ENCODE results near the gene TSPAN32. TPM values are rescaled to one million over a fixed set of nuclear protein-coding genes. Genes with fewer than 3 reads are reported as not detected.

Gene TSPAN32
- total and polyA plus RNA-seq, 4 experiments from 2014 or later: 14.6 to 52.7 (median 45.9) TPM

GRCh38 chr11:2305788-2306451 lies 4.1 kb downstream of the TSPAN32 start:
- Mint-ChIP-seq H3K27ac (peak overlapping the region; percentile 73 to 96 (median 89)), H3K27me3 (no peaks in the 10 kb centered on the region), H3K4me1 (peaks cover 21 to 53% (median 36%) of the 10 kb centered on the region in 4 donors), H3K36me3 (peaks cover 4 to 14% of the 10 kb centered on the region in 2 donors), H3K4me3 (peak overlapping the region; percentile 63 to 91 (median 83)), H3K9me3 (no peaks in the 10 kb centered on the region)
- Histone ChIP-seq H3K36me3 (ENCODE audit: insufficient read depth, low read length) (no peaks in the 10 kb centered on the region), H3K4me3 (ENCODE audit: low read length in 2 of 2) (peak overlapping the region; percentile 44 to 48), H3K27me3 (ENCODE audit: insufficient read depth, low read length) (no peaks in the 10 kb centered on the region), H3K27ac (ENCODE audit: low read depth, low read length) (peak overlapping the region; percentile 52), H3K4me1 (ENCODE audit: insufficient read depth, low read length) (peaks cover 69% of the 10 kb centered on the region), H3K9me3 (ENCODE audit: control insufficient read depth in 1 of 2, low read length in 2 of 2) (no peaks in the 10 kb centered on the region)
- DNase-seq: peak; percentile 24 to 43 (median 28)
- intact Hi-C loops (cut with micrococcal nuclease): loop anchor here (1.0 to 2.0 kb wide), 3 partner anchors 94 to 225 kb away; partner anchors contain the start of gene TSSC4
- ChIA-PET POLR2A (ENCODE audit: partially characterized antibody) (interaction anchor here (0.7 to 5.6 kb wide), 12 partner anchors 9 to 114 kb away, joined by 3 to 37 read pairs (median 6); partner anchors contain the start of genes CD81 and TSSC4), CTCF (ENCODE audit: partially characterized antibody) (interaction anchor here (0.8 to 8.6 kb wide), 27 partner anchors 10 to 582 kb away, joined by 3 to 262 read pairs (median 5); partner anchors contain the start of gene TSSC4)

GRCh38 chr11:2306452-2306823 lies 4.6 kb downstream of the TSPAN32 start:
- no peaks in the 10 kb centered on the region for H3K27me3 Mint-ChIP-seq
- no peaks in the 10 kb centered on the region for H3K36me3 ChIP-seq (ENCODE audit: insufficient read depth, low read length)
- peaks cover 21 to 50% (median 34%) of the 10 kb centered on the region in 4 donors for H3K4me1 Mint-ChIP-seq
- no peak for DNase-seq
- no peaks in the 10 kb centered on the region for H3K27me3 ChIP-seq (ENCODE audit: insufficient read depth, low read length)
- peak overlapping the region in 1 of 2 donors; percentile 48 for H3K4me3 ChIP-seq (ENCODE audit: low read length in 2 of 2)
- peaks cover 4 to 13% of the 10 kb centered on the region in 2 donors for H3K36me3 Mint-ChIP-seq
- intact Hi-C loops (cut with micrococcal nuclease): no loop called here
- H3K4me3 Mint-ChIP-seq: peak overlapping the region in 7 of 8 donors; percentile 77 to 91 (median 83)
- peak overlapping the region; percentile 52 for H3K27ac ChIP-seq (ENCODE audit: low read depth, low read length)
- peak overlapping the region; percentile 73 to 96 (median 89) for H3K27ac Mint-ChIP-seq
- H3K9me3 ChIP-seq (ENCODE audit: control insufficient read depth in 1 of 2, low read length in 2 of 2): no peaks in the 10 kb centered on the region
- POLR2A ChIA-PET (ENCODE audit: partially characterized antibody): interaction anchor here (1.1 to 5.6 kb wide), 8 partner anchors 10 to 113 kb away, joined by 3 to 37 read pairs (median 14); partner anchors contain the start of genes CD81 and TSSC4
- H3K9me3 Mint-ChIP-seq: no peaks in the 10 kb centered on the region
- CTCF ChIA-PET (ENCODE audit: partially characterized antibody): interaction anchor here (0.8 to 8.6 kb wide), 18 partner anchors 10 to 581 kb away, joined by 3 to 262 read pairs (median 9); partner anchors contain the start of gene TSSC4
- H3K4me1 ChIP-seq (ENCODE audit: insufficient read depth, low read length): peaks cover 63% of the 10 kb centered on the region

GRCh38 chr11:2306877-2307500 lies 5.2 kb downstream of the TSPAN32 start:
- Mint-ChIP-seq H3K27me3 (no peaks in the 10 kb centered on the region), H3K4me1 (peaks cover 16 to 44% (median 30%) of the 10 kb centered on the region in 4 donors), H3K4me3 (no peak overlapping the region), H3K9me3 (no peaks in the 10 kb centered on the region), H3K27ac (peak overlapping the region in 2 of 7 donors; percentile 13 to 76), H3K36me3 (peaks cover 4 to 8% of the 10 kb centered on the region in 2 donors)
- Histone ChIP-seq H3K27ac (ENCODE audit: low read depth, low read length) (no peak overlapping the region), H3K4me1 (ENCODE audit: insufficient read depth, low read length) (peaks cover 58% of the 10 kb centered on the region), H3K36me3 (ENCODE audit: insufficient read depth, low read length) (no peaks in the 10 kb centered on the region), H3K4me3 (ENCODE audit: low read length in 2 of 2) (no peak overlapping the region), H3K9me3 (ENCODE audit: control insufficient read depth in 1 of 2, low read length in 2 of 2) (no peaks in the 10 kb centered on the region), H3K27me3 (ENCODE audit: insufficient read depth, low read length) (no peaks in the 10 kb centered on the region)
- intact Hi-C loops (cut with micrococcal nuclease): no loop called here
- ChIA-PET POLR2A (ENCODE audit: partially characterized antibody) (interaction anchor here (1.2 to 3.6 kb wide), 4 partner anchors 10 to 93 kb away, joined by 3 to 33 read pairs (median 12); partner anchors contain the start of gene TSSC4), CTCF (ENCODE audit: partially characterized antibody) (interaction anchor here (2.3 to 8.6 kb wide), 4 partner anchors 10 to 120 kb away, joined by 8 to 262 read pairs (median 24); partner anchors contain the start of gene TSSC4)
- DNase-seq: peak in 1 of 5 donors; percentile 11

DNA sequence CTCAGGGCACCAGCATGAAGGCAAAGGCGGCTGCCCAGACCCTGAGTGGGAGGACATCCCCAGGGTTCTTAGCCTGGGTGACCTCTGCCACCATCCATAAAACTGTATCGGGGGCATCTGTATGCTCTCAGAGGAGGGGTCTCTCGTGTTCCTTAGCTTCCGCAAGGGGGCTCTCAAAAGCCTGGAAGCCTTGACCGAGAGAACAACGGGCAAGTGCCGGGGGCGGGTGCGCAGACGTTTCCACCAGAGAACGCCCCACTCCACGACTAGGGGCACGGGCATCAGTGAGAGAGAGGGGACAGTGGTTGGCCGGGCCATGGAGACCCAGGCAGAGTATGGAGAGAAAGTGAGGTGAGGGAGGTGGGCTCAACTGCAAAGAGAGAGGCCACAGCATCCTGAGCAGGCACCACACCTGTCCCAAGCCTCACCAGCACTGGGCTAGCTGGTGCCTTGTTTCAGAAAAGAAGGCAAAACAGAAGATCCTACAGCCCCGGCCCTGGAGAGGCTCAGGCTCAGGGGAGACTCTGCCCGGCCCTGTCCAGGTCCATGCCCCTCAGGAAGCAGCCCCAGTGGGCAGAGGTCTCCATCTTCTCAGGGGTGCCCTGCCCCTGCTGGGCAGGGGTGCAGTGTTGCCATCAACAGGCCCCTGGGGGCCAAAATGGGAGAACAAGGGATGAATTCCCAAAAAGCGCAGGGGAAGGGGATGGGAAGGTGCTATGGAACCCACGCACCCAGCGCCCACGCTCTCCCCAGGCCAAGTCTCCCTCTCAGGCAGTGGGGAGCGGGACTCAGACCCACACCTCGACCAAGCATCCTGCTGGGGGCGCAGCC lies 5.9 kb downstream of the TSPAN32 start:
- CTCF ChIA-PET (ENCODE audit: partially characterized antibody): interaction anchor here (3.2 to 8.6 kb wide), 3 partner anchors 9 to 112 kb away, joined by 19 to 262 read pairs (median 30); partner anchors contain the start of gene TSSC4
- no peaks in the 10 kb centered on the region for H3K27me3 Mint-ChIP-seq
- H3K4me3 Mint-ChIP-seq: peak overlapping the region in 2 of 8 donors; percentile 15 to 22
- peaks cover 51% of the 10 kb centered on the region for H3K4me1 ChIP-seq (ENCODE audit: insufficient read depth, low read length)
- H3K27ac Mint-ChIP-seq: peak overlapping the region in 4 of 7 donors; percentile 13 to 64 (median 52)
- H3K27me3 ChIP-seq (ENCODE audit: insufficient read depth, low read length): no peaks in the 10 kb centered on the region
- H3K36me3 ChIP-seq (ENCODE audit: insufficient read depth, low read length): no peaks in the 10 kb centered on the region
- H3K9me3 Mint-ChIP-seq: no peaks in the 10 kb centered on the region
- H3K9me3 ChIP-seq (ENCODE audit: control insufficient read depth in 1 of 2, low read length in 2 of 2): no peaks in the 10 kb centered on the region
- intact Hi-C loops (cut with micrococcal nuclease): no loop called here
- peaks cover 13 to 37% (median 27%) of the 10 kb centered on the region in 4 donors for H3K4me1 Mint-ChIP-seq
- peaks cover 4 to 5% of the 10 kb centered on the region in 2 donors for H3K36me3 Mint-ChIP-seq
- DNase-seq: peak in 1 of 5 donors; percentile 11
- POLR2A ChIA-PET (ENCODE audit: partially characterized antibody): interaction anchor here (3.6 kb wide), 1 partner anchor 12 kb away, joined by 20 read pairs; no protein-coding TSS in a partner anchor
- no peak overlapping the region for H3K4me3 ChIP-seq (ENCODE audit: low read length in 2 of 2)
- H3K27ac ChIP-seq (ENCODE audit: low read depth, low read length): no peak overlapping the region

DNA sequence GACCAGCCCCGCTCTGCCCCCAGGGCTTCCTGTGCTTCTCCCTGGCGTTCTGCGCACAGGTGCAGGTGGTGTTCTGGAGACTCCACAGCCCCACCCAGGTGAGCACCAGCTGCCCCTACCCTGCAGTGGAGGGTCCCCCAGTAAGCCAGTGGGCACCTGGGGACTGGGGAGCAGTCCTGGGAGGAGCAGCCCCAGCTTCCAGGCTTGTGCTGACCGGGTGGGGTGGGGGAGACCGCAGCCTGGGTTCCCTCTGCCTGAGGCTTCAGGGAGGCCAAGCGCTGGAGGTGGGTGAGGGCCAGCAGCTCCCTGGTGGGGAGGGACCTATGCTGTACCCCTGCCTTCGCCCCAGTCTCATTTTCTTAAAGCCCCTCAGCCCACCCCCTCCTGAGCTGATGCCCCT lies 6.9 kb downstream of the TSPAN32 start:
- intact Hi-C loops (cut with micrococcal nuclease): no loop called here
- Histone ChIP-seq H3K4me1 (ENCODE audit: insufficient read depth, low read length) (peaks cover 41% of the 10 kb centered on the region), H3K27ac (ENCODE audit: low read depth, low read length) (no peak overlapping the region), H3K4me3 (ENCODE audit: low read length in 2 of 2) (no peak overlapping the region), H3K36me3 (ENCODE audit: insufficient read depth, low read length) (no peaks in the 10 kb centered on the region), H3K27me3 (ENCODE audit: insufficient read depth, low read length) (no peaks in the 10 kb centered on the region), H3K9me3 (ENCODE audit: control insufficient read depth in 1 of 2, low read length in 2 of 2) (no peaks in the 10 kb centered on the region)
- no peaks in the 10 kb centered on the region for H3K9me3 Mint-ChIP-seq
- H3K4me3 Mint-ChIP-seq: no peak overlapping the region
- DNase-seq: peak in 1 of 5 donors; percentile 28
- ChIA-PET CTCF (ENCODE audit: partially characterized antibody) (interaction anchor here (2.9 to 8.6 kb wide), 2 partner anchors 111 kb away, joined by 15 to 262 read pairs; no protein-coding TSS in a partner anchor), POLR2A (ENCODE audit: partially characterized antibody) (interaction anchor here (1.0 kb wide), 1 partner anchor 91 kb away, joined by 4 read pairs; the partner anchor contains the start of gene TSSC4)
- H3K36me3 Mint-ChIP-seq: peaks cover 4 to 5% of the 10 kb centered on the region in 2 donors
- no peaks in the 10 kb centered on the region for H3K27me3 Mint-ChIP-seq
- H3K4me1 Mint-ChIP-seq: peaks cover 11 to 27% (median 20%) of the 10 kb centered on the region in 4 donors
- no peak overlapping the region for H3K27ac Mint-ChIP-seq

- ChIA-PET POLR2A (ENCODE audit: partially characterized antibody) (interaction anchor here (1.0 to 3.1 kb wide), 4 partner anchors 8 to 91 kb away, joined by 3 to 16 read pairs (median 7); partner anchors contain the start of genes C11orf21, TSPAN32 and TSSC4), CTCF (ENCODE audit: partially characterized antibody) (interaction anchor here (1.0 to 2.9 kb wide), 3 partner anchors 8 to 110 kb away, joined by 3 to 15 read pairs (median 3); partner anchors contain the start of genes C11orf21 and TSPAN32)
- no peaks in the 10 kb centered on the region for H3K9me3 ChIP-seq (ENCODE audit: control insufficient read depth in 1 of 2, low read length in 2 of 2)
- peak in 1 of 5 donors; percentile 13 for DNase-seq
- peaks cover 33% of the 10 kb centered on the region for H3K4me1 ChIP-seq (ENCODE audit: insufficient read depth, low read length)
- no peak overlapping the region for H3K4me3 Mint-ChIP-seq
- no peak overlapping the region for H3K27ac Mint-ChIP-seq
- no peaks in the 10 kb centered on the region for H3K27me3 Mint-ChIP-seq
- H3K4me3 ChIP-seq (ENCODE audit: low read length in 2 of 2): no peak overlapping the region
- H3K4me1 Mint-ChIP-seq: peaks cover 11 to 21% (median 16%) of the 10 kb centered on the region in 4 donors
- no peaks in the 10 kb centered on the region for H3K9me3 Mint-ChIP-seq
- peaks cover 4 to 5% of the 10 kb centered on the region in 2 donors for H3K36me3 Mint-ChIP-seq
- no peaks in the 10 kb centered on the region for H3K27me3 ChIP-seq (ENCODE audit: insufficient read depth, low read length)
- no peaks in the 10 kb centered on the region for H3K36me3 ChIP-seq (ENCODE audit: insufficient read depth, low read length)
- intact Hi-C loops (cut with micrococcal nuclease): no loop called here
- no peak overlapping the region for H3K27ac ChIP-seq (ENCODE audit: low read depth, low read length)
These were observed 7.6 kb downstream of the TSPAN32 start for GRCh38 chr11:2309251-2310072.
